ENCODE data around the gene KCNN3.
A peak's percentile ranks its signal among the peaks of the same experiment; 100 is the strongest.
"Not testable (repeated sequence)": the region's sequence is repeated elsewhere in the genome, so short reads cannot be mapped to it uniquely, and the experiment has no call there.

Gene KCNN3

GRCh38 chr1:154698320-154699096 lies 171.6 kb downstream of the KCNN3 start:
- peak; percentile 26 for FAIRE-seq
- no peak for DNase-seq (ENCODE audit: insufficient read length, low spot score)
- no peak for TF ChIP-seq PAX5 (IDR thresholded peaks at IDR 0.05; ENCODE audit: insufficient read depth, low read length, severe bottlenecking)
- TF ChIP-seq SPI1 (IDR thresholded peaks at IDR 0.05; ENCODE audit: low read depth, low read length): no peak
- no peak for TF ChIP-seq POU2F2 (IDR thresholded peaks at IDR 0.05; ENCODE audit: low read depth, low read length)
- no peak for TF ChIP-seq POLR2AphosphoS5 (IDR thresholded peaks at IDR 0.05; ENCODE audit: low read depth, low read length)
- no peak for TF ChIP-seq POLR2A (IDR thresholded peaks at IDR 0.05; ENCODE audit: low read depth, low read length)
- TF ChIP-seq TAF1 (IDR thresholded peaks at IDR 0.05; ENCODE audit: low read depth, low read length): no peak

DNA sequence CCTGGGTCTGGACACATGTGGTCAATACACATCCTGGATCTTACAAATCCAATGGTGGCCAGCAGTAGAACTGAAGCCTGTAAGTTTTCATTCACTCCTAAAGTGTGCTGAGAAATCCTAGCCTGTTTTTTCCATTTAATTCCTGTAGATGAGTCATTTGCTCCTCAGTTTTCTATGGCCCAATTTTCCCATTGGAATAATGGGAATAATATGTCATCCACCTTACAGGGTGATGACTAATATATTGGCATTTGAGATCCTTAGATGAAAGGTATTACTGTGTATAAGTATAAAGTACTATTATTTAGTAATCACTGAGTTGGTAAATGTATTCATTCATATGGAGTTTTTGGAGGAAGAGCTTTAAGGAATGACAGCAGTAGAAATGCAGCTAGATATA lies 172.4 kb downstream of the KCNN3 start:
- TF ChIP-seq POLR2A (IDR thresholded peaks at IDR 0.05; ENCODE audit: low read depth, low read length): no peak
- no peak for TF ChIP-seq POLR2AphosphoS5 (IDR thresholded peaks at IDR 0.05; ENCODE audit: low read depth, low read length)
- no peak for TF ChIP-seq PAX5 (IDR thresholded peaks at IDR 0.05; ENCODE audit: insufficient read depth, low read length, severe bottlenecking)
- TF ChIP-seq POU2F2 (IDR thresholded peaks at IDR 0.05; ENCODE audit: low read depth, low read length): no peak
- no peak for TF ChIP-seq TAF1 (IDR thresholded peaks at IDR 0.05; ENCODE audit: low read depth, low read length)
- no peak for TF ChIP-seq SPI1 (IDR thresholded peaks at IDR 0.05; ENCODE audit: low read depth, low read length)
- no peak for DNase-seq (ENCODE audit: insufficient read length, low spot score)
- no peak for FAIRE-seq

DNA sequence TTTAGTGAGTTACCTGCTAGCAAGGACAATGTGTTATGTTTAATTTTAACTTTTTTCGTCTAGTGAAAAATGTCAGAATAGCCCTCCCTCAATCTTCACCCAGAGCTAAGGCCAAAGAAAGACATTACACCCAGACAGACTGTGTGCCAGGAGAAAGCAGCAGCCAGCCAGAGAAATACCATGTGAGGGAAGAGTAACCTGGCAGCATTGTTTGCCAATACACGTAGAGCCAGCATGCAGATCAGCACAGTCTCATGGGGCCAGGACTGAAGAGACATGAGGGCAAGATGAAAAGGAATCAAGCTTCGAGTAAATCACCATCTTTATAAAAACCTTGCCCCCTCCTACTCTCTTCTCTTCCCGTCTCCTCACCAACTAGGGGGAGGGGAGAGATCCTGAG lies 173.6 kb downstream of the KCNN3 start:
- TF ChIP-seq TAF1 (IDR thresholded peaks at IDR 0.05; ENCODE audit: low read depth, low read length) (no peak), PAX5 (IDR thresholded peaks at IDR 0.05; ENCODE audit: insufficient read depth, low read length, severe bottlenecking) (no peak), POLR2AphosphoS5 (IDR thresholded peaks at IDR 0.05; ENCODE audit: low read depth, low read length) (no peak), POU2F2 (IDR thresholded peaks at IDR 0.05; ENCODE audit: low read depth, low read length) (no peak), SPI1 (IDR thresholded peaks at IDR 0.05; ENCODE audit: low read depth, low read length) (no peak), POLR2A (IDR thresholded peaks at IDR 0.05; ENCODE audit: low read depth, low read length) (no peak)
- no peak for DNase-seq (ENCODE audit: insufficient read length, low spot score)
- FAIRE-seq: no peak

DNA sequence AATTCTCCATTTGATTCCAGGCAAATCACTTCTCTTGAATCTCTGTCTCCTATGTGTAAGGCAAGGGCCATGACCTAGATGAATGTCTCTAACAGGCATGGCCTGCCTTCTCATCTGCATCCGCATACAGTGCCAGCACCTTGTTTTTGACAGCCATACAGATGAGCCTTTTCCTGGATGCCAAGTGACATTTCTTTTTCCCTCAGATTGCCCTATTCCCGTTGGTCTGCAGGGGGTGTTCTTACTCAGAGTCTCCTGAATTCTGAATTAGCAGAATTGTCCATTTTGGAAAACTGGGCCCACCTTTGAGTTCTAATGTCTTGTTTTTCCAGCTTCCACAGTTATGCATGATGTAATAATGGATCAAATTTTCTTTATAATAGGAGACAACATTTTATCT lies 174.1 kb downstream of the KCNN3 start:
- no peak for DNase-seq (ENCODE audit: insufficient read length, low spot score)
- TF ChIP-seq TAF1 (IDR thresholded peaks at IDR 0.05; ENCODE audit: low read depth, low read length) (no peak), SPI1 (IDR thresholded peaks at IDR 0.05; ENCODE audit: low read depth, low read length) (no peak), PAX5 (IDR thresholded peaks at IDR 0.05; ENCODE audit: insufficient read depth, low read length, severe bottlenecking) (no peak), POLR2A (IDR thresholded peaks at IDR 0.05; ENCODE audit: low read depth, low read length) (no peak), POU2F2 (IDR thresholded peaks at IDR 0.05; ENCODE audit: low read depth, low read length) (no peak)
- FAIRE-seq: no peak

DNA sequence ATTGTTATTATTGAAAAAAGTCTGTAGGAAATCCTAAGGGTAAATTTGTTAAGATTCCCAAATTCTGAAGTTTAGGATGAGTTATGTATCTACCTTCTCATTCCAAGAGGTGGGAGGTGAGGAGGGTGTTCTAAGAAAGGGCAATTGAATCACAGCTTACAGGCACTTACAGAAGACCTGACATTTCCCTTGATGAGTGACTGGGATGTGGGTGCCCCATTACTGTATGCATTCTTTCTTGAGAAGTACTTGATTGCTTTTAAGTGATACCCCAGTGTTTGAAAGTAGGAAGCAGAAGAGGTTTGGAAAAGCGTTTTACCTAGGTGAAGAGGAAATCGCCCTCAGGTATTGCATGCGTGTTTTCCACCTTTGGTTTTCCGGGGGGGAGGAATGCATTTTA lies 175.1 kb downstream of the KCNN3 start:
- FAIRE-seq (no peak), DNase-seq (ENCODE audit: insufficient read length, low spot score) (no peak)
- TF ChIP-seq POLR2A (IDR thresholded peaks at IDR 0.05; ENCODE audit: low read depth, low read length): no peak
- TF ChIP-seq POLR2AphosphoS5 (IDR thresholded peaks at IDR 0.05; ENCODE audit: low read depth, low read length): no peak
- no peak for TF ChIP-seq POU2F2 (IDR thresholded peaks at IDR 0.05; ENCODE audit: low read depth, low read length)
- TF ChIP-seq SPI1 (IDR thresholded peaks at IDR 0.05; ENCODE audit: low read depth, low read length): no peak
- no peak for TF ChIP-seq PAX5 (IDR thresholded peaks at IDR 0.05; ENCODE audit: insufficient read depth, low read length, severe bottlenecking)
- TF ChIP-seq TAF1 (IDR thresholded peaks at IDR 0.05; ENCODE audit: low read depth, low read length): no peak

DNA sequence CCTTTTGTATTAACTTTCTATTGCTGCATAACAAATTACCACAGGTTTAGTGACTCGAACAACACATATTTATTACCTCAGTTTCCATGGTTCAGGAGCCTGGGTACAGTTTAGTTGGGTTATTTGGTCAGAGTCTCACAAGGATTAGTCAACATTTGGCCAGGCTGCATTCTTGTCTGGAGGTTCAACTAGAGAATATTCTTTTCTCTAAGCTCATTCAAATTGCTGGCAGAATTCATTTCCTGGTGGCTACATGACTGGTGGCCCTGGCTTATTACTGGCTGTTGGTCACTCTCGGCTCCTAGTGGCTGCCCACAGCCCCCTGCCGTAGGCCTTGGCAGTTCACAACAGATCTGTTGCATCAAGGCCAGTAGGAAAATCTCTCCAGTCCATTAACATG lies 181.0 kb downstream of the KCNN3 start:
- no peak for FAIRE-seq
- DNase-seq (ENCODE audit: insufficient read length, low spot score): no peak
- no peak for TF ChIP-seq SPI1 (IDR thresholded peaks at IDR 0.05; ENCODE audit: low read depth, low read length)
- TF ChIP-seq POLR2A (IDR thresholded peaks at IDR 0.05; ENCODE audit: low read depth, low read length): no peak
- TF ChIP-seq POU2F2 (IDR thresholded peaks at IDR 0.05; ENCODE audit: low read depth, low read length): no peak
- TF ChIP-seq TAF1 (IDR thresholded peaks at IDR 0.05; ENCODE audit: low read depth, low read length): no peak
- TF ChIP-seq PAX5 (IDR thresholded peaks at IDR 0.05; ENCODE audit: insufficient read depth, low read length, severe bottlenecking): no peak
- TF ChIP-seq POLR2AphosphoS5 (IDR thresholded peaks at IDR 0.05; ENCODE audit: low read depth, low read length): no peak

DNA sequence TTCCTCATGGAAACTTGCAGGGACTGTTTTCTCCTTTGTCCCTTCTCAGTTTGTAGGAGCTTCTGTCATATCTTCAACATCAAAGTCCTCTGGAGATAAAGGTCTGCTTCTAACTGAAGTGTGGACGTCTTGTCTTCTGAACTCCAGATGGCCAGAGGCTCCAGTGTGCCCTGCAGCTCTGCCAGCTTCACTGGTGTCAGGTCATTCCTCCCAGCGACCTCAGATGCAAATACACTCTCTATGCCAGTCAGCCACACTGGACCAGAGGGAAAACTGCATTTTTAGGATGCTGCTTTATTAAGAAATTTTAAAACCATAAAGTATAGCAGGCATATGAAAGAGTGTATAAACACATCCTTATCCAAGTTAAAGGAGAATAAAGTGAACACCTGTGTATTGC lies 183.6 kb downstream of the KCNN3 start:
- TF ChIP-seq SPI1 (IDR thresholded peaks at IDR 0.05; ENCODE audit: low read depth, low read length) (no peak), POLR2A (IDR thresholded peaks at IDR 0.05; ENCODE audit: low read depth, low read length) (no peak), POLR2AphosphoS5 (IDR thresholded peaks at IDR 0.05; ENCODE audit: low read depth, low read length) (no peak), TAF1 (IDR thresholded peaks at IDR 0.05; ENCODE audit: low read depth, low read length) (no peak), PAX5 (IDR thresholded peaks at IDR 0.05; ENCODE audit: insufficient read depth, low read length, severe bottlenecking) (no peak), POU2F2 (IDR thresholded peaks at IDR 0.05; ENCODE audit: low read depth, low read length) (no peak)
- DNase-seq (ENCODE audit: insufficient read length, low spot score) (no peak), FAIRE-seq (no peak)

- TF ChIP-seq POLR2AphosphoS5 (IDR thresholded peaks at IDR 0.05; ENCODE audit: low read depth, low read length) (no peak), PAX5 (IDR thresholded peaks at IDR 0.05; ENCODE audit: insufficient read depth, low read length, severe bottlenecking) (no peak), POLR2A (IDR thresholded peaks at IDR 0.05; ENCODE audit: low read depth, low read length) (no peak), TAF1 (IDR thresholded peaks at IDR 0.05; ENCODE audit: low read depth, low read length) (no peak), POU2F2 (IDR thresholded peaks at IDR 0.05; ENCODE audit: low read depth, low read length) (no peak), SPI1 (IDR thresholded peaks at IDR 0.05; ENCODE audit: low read depth, low read length) (no peak)
- FAIRE-seq: no peak
- no peak for DNase-seq (ENCODE audit: insufficient read length, low spot score)
Observed at GRCh38 chr1:154683820-154684219, 186.3 kb downstream of the KCNN3 start.

DNA sequence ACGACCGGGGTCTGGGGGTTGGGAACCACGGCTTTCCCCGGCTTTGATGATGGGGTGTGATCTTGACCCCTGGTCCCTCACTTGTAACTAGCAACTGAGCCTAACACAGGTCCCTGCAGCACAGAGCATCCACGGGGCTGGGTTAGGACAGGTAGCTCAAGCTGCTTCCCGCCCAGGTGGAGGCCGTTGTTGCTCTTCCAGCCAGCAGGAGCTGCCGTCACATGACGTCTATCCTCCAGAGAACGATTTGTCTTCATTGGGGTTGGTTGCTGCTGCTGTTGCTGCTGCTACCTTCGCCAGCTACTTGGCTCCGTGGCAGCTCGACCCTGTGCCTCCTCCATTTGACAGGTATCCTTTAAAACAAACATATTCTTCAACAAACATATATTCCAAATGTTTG lies 187.8 kb downstream of the KCNN3 start:
- no peak for DNase-seq (ENCODE audit: insufficient read length, low spot score)
- no peak for TF ChIP-seq POLR2A (IDR thresholded peaks at IDR 0.05; ENCODE audit: low read depth, low read length)
- no peak for TF ChIP-seq TAF1 (IDR thresholded peaks at IDR 0.05; ENCODE audit: low read depth, low read length)
- TF ChIP-seq SPI1 (IDR thresholded peaks at IDR 0.05; ENCODE audit: low read depth, low read length): no peak
- TF ChIP-seq POLR2AphosphoS5 (IDR thresholded peaks at IDR 0.05; ENCODE audit: low read depth, low read length): no peak
- TF ChIP-seq POU2F2 (IDR thresholded peaks at IDR 0.05; ENCODE audit: low read depth, low read length): no peak
- no peak for TF ChIP-seq PAX5 (IDR thresholded peaks at IDR 0.05; ENCODE audit: insufficient read depth, low read length, severe bottlenecking)
- no peak for FAIRE-seq

GRCh38 chr1:154677844-154678243 lies 192.2 kb downstream of the KCNN3 start:
- DNase-seq (ENCODE audit: insufficient read length, low spot score); FAIRE-seq: not testable (repeated sequence)

DNA sequence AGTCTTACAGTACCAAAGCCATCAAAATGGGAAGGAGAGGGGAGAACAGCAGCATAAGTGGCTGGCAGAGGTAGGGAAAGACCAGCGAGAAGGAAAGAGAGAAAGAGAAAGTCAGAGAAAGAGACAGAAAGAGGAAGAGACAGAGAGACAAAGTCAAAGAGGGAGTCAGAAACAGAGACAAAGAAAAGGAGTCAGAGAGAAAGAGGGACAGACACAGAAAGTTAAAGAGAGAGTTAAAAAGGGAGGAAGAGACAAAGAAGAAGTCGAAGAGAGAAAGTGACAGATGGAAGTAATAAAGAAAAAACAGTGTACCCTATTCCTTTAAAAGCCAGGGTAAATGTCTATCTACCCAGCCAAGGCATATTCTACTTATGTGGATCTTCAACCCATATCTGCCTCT lies 193.2 kb downstream of the KCNN3 start:
- FAIRE-seq: not testable (repeated sequence)

GRCh38 chr1:154674456-154674855 lies 195.6 kb downstream of the KCNN3 start:
- FAIRE-seq; DNase-seq (ENCODE audit: insufficient read length, low spot score): not testable (repeated sequence)

More for the DNA sequence above, 193.2 kb downstream of the KCNN3 start:
- DNase-seq (ENCODE audit: insufficient read length, low spot score): not testable (repeated sequence)

DNA sequence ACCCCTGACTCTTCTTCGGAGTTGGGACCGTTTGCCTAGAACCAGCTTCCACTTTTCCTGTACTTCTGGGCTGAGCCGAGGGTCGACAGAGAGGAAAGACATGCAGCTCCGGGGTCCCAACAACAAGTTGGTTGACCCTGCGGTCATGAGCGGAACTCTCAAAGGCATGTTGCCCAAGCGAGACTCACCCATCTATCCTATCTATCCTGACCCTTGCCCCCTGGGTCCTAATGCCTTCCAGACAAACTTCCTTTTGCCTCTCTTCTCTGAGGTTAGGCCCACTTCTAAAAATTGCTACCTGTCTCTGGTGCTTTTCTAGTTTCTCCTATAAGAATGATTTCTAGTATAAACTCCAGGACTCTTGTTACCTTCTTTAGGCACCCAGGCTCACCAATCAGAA lies 197.8 kb downstream of the KCNN3 start:
- not testable (repeated sequence) for FAIRE-seq; DNase-seq (ENCODE audit: insufficient read length, low spot score)

DNA sequence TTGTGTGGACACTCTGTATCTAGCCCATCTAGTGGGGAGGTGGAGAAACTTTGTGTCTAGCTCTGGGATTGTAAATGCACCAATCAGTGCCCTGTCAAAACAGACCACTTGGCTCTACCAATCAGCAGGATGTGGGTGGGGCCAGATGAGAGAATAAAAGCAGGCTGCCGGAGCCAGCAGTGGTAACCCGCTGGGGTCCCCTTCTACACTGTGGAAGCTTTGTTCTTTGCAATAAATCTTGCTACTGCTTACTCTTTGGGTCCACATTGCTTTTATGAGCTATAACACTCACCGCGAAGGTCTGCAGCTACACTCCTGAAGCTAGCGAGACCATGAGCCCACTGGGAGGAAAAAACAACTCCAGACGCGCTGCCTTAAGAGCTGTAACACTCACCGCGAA lies 198.7 kb downstream of the KCNN3 start:
- not testable (repeated sequence) for DNase-seq (ENCODE audit: insufficient read length, low spot score); FAIRE-seq

Measured in GM12891 (cell line).